ENCODE measurements around the gene ATOH8.

ATOH8 gene, protein sequence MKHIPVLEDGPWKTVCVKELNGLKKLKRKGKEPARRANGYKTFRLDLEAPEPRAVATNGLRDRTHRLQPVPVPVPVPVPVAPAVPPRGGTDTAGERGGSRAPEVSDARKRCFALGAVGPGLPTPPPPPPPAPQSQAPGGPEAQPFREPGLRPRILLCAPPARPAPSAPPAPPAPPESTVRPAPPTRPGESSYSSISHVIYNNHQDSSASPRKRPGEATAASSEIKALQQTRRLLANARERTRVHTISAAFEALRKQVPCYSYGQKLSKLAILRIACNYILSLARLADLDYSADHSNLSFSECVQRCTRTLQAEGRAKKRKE

DNA sequence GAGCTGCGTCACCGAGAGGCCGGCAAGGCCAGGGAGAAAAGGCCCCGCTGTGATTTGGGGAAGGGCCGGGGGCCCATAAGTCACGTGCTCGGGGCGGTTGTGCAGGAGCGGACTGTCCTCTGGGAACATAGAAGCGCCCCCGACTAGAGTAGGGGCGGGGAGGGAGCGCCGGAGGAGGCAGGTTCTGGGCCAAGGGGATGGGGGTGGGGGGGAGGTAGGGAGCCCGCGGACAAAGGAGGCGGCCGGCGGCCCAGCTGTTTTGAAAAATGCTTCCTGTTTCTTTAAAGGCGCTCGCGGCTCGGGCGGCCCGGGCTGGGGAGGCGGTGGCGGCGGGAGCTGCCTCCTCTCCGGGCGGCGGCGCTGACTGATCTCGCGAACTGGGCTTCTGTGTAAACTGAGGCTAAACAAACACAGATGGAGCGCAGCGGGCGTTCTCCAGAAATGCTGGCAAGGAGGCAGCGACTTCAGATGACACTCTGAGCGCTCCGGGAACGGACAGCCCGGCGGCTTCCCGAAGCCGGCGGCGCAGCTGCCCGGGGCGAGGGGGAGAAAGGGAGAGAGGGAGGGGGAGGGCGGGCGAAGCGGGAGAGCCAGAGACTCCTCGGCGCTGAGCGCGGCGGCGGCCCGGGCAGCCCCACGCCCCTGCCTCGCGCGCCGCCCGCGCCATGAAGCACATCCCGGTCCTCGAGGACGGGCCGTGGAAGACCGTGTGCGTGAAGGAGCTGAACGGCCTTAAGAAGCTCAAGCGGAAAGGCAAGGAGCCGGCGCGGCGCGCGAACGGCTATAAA, at the start of gene ATOH8:
TSS of gene ATOH8 (plus strand) at position 467 of the 788 bp plus-strand sequence. CDS start at position 666, 199 bp downstream.
- DNase-seq (ENCODE audit: low read depth, low spot score) = no peak
- CTCF ChIA-PET = interaction anchor here (0.8 to 26.9 kb wide), 10 partner anchors 8 to 136 kb away, joined by 3 to 643 read pairs (median 10); partner anchors contain the start of gene ST3GAL5
- TF ChIP-seq, protein P1, sequence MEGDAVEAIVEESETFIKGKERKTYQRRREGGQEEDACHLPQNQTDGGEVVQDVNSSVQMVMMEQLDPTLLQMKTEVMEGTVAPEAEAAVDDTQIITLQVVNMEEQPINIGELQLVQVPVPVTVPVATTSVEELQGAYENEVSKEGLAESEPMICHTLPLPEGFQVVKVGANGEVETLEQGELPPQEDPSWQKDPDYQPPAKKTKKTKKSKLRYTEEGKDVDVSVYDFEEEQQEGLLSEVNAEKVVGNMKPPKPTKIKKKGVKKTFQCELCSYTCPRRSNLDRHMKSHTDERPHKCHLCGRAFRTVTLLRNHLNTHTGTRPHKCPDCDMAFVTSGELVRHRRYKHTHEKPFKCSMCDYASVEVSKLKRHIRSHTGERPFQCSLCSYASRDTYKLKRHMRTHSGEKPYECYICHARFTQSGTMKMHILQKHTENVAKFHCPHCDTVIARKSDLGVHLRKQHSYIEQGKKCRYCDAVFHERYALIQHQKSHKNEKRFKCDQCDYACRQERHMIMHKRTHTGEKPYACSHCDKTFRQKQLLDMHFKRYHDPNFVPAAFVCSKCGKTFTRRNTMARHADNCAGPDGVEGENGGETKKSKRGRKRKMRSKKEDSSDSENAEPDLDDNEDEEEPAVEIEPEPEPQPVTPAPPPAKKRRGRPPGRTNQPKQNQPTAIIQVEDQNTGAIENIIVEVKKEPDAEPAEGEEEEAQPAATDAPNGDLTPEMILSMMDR (IDR thresholded peaks at IDR 0.05; ENCODE audit: insufficient read depth, low read length, missing control alignments) = no peak
- POLR2A ChIA-PET = interaction anchor here (0.6 to 2.1 kb wide), 4 partner anchors 8 to 18 kb away, joined by 3 to 12 read pairs (median 6); no protein-coding TSS in a partner anchor
- peak within 1 kb of the TSS; percentile 82 for H3K4me3 ChIP-seq (ENCODE audit: low read depth, low read length)

DNA sequence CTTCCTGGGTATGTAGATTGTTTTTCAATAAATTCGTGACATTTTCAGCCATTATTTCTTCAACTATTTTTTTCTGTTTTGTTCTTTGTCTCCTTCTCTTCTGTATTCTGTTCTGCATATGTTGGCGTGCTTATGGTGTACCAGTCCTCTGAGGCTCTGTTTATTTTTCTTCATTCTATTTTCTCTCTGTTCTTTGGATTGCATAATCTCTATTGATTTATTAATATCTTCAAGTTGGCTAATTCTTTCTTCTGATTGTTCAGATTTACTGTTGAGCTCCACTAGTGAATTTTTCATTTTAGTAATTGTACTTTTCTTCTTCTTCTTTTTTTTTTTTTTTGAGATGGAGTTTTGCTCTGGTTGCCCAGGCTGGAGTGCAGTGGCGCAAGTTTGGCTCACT, 49.8 kb upstream of the ATOH8 start:
- TF ChIP-seq, protein P1 (IDR thresholded peaks at IDR 0.05; ENCODE audit: insufficient read depth, low read length, missing control alignments) = no peak
- no peak overlapping the region for H3K4me3 ChIP-seq (ENCODE audit: low read depth, low read length)
- CTCF ChIA-PET = interaction anchor here (0.6 to 25.5 kb wide), 8 partner anchors 11 to 123 kb away, joined by 3 to 915 read pairs (median 20); partner anchors contain the start of gene GNLY
- no peak for DNase-seq (ENCODE audit: low read depth, low spot score)
- POLR2A ChIA-PET = no interaction called here

DNA sequence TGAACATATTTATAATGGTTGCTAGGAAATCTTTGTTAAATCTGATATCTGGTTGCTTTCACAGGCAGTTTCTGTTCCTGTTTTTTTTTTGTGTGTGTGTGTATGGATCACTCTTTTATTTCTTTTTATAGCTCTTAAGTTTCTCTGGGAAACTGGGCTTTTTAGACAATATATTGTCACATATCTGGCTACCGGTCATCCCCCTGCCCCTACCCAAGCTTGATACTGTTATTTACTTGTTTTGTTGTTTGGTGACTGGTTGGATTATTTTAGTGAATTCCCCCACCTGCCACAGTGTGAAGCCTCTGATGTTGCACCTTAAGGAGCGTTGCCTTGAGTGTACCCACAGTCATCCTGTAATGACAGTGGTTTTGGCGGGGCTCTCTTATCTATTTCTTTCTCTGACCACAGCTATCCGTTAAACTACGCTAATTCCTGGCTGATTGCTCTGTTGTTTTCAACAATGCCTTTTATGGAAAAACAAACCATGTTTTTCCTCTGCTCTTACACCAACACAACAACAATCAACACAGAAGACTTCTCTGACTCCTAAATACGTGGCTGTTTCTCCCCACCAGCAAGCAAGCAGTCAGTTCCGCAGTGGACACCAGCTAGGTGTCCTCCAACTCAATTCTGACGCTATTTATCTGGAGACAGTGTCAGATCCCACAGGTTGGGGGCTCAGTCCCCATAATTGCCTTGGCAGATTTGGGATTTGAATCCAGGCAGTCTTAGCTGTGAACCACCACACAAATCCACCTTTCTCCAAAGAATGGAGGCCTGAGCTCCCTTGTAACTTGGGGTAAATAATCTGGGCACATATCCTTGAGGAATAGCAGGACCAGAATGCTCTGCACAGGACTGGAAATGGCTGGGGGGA, 48.8 kb upstream of the ATOH8 start:
- no peak overlapping the region for H3K4me3 ChIP-seq (ENCODE audit: low read depth, low read length)
- POLR2A ChIA-PET = no interaction called here
- no peak for DNase-seq (ENCODE audit: low read depth, low spot score)
- TF ChIP-seq, protein P1 (IDR thresholded peaks at IDR 0.05; ENCODE audit: insufficient read depth, low read length, missing control alignments) = no peak
- CTCF ChIA-PET = interaction anchor here (0.6 to 25.5 kb wide), 10 partner anchors 7 to 122 kb away, joined by 3 to 915 read pairs (median 20); partner anchors contain the start of gene GNLY

DNA sequence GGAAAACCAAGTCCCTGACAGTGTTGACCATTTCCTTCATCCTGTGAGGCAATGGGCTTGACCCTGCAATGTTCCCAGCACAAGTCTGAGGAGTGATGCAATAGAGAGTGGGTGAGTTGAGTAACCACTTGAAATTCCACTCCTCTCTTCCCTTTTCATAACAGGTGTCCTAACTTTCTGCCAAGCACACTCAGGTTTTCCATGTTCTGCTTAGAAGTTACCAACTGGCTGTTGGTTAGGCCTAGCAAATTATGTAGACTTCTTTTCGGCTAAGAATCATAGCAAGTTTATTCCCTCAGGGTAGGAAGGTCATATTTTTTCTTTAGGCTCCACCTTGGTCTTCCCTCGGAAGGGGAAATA, 48.1 kb upstream of the ATOH8 start:
- TF ChIP-seq, protein P1 (IDR thresholded peaks at IDR 0.05; ENCODE audit: insufficient read depth, low read length, missing control alignments) = no peak
- DNase-seq (ENCODE audit: low read depth, low spot score) = peak; percentile 79
- CTCF ChIA-PET = interaction anchor here (0.8 to 25.5 kb wide), 13 partner anchors 8 to 195 kb away, joined by 3 to 915 read pairs (median 6); partner anchors contain the start of genes GNLY and SFTPB
- POLR2A ChIA-PET = no interaction called here
- H3K4me3 ChIP-seq (ENCODE audit: low read depth, low read length) = no peak overlapping the region

DNA sequence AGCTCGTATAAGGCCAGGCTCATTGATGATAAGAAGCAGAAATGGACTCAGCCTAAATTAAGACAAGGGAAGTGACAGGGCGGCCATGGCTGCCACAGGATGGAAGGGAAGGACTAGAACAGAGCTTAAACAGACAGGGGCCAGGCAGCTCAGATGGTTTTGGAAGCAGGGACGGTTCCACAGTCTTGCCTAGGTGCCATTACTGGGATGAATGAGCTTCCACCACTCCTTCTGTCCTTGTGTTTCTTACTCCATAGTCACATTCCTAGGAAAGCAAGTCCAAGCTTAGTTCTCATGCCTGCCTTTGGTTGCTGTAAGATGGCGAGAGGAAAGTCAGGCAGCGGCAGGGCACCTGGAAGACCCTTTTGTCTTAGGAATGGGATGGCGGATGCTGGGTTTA, 47.7 kb upstream of the ATOH8 start:
- POLR2A ChIA-PET = no interaction called here

More for the DNA sequence above, 47.7 kb upstream of the ATOH8 start:
- DNase-seq (ENCODE audit: low read depth, low spot score) = no peak
- TF ChIP-seq, protein P1 (IDR thresholded peaks at IDR 0.05; ENCODE audit: insufficient read depth, low read length, missing control alignments) = no peak
- CTCF ChIA-PET = interaction anchor here (0.8 to 25.5 kb wide), 15 partner anchors 8 to 195 kb away, joined by 3 to 915 read pairs (median 10); partner anchors contain the start of genes GNLY and SFTPB
- H3K4me3 ChIP-seq (ENCODE audit: low read depth, low read length) = no peak overlapping the region

Data from AG04449 (cell line).